MCF 10A (cell line): ENCODE results near the gene PKD2. TPM values are rescaled to one million over a fixed set of nuclear protein-coding genes. Genes with fewer than 3 reads are reported as not detected.
A peak's percentile ranks its signal among the peaks of the same experiment; 100 is the strongest.

Experiments
- BruUV-seq: library from RNA; stranded (reverse); fragments of 400-500 nt; replicated peaks from 2 replicates; lab custom pipeline; 2021; lab: Mats Ljungman, UMichigan
- CTCF ChIA-PET: fragments of 300-600 bp; sonication (Branson Sonifier 250); formaldehyde crosslinking; extraction: SDS; loops from one replicate; lab custom pipeline; 2021; ENCODE audit warnings: antibody characterized with exemption, inconsistent platforms; lab: Yijun Ruan, JAX
- POLR2A ChIA-PET: fragments of 300-600, 350-650 bp; sonication (Branson Sonifier 250); formaldehyde crosslinking; extraction: SDS; loops from one replicate; lab custom pipeline; 2020; ENCODE audit warnings: antibody characterized with exemption, inconsistent platforms; lab: Yijun Ruan, JAX
- DNase-seq: peaks from one replicate; pipeline ENCODE4 v3.0.0-alpha.2; 2018; ENCODE audit not compliant: unreplicated experiment
- H3K27ac Mint-ChIP-seq: one replicate; pipeline ENCODE4 v1.8.0; 2022; ENCODE audit warnings: mild to moderate bottlenecking, low read depth, mixed read lengths; ENCODE audit not compliant: unreplicated experiment
- H3K27me3 Mint-ChIP-seq: one replicate; pipeline ENCODE4 v1.8.0; 2022; ENCODE audit warnings: mixed read lengths; ENCODE audit not compliant: insufficient read depth, unreplicated experiment
- H3K36me3 Mint-ChIP-seq: one replicate; pipeline ENCODE4 v1.8.0; 2022; ENCODE audit warnings: mild to moderate bottlenecking, moderate library complexity, mixed read lengths; ENCODE audit not compliant: insufficient read depth, unreplicated experiment
- H3K4me1 Mint-ChIP-seq: one replicate; pipeline ENCODE4 v1.8.0; 2022; ENCODE audit warnings: mixed read lengths; ENCODE audit not compliant: insufficient read depth, unreplicated experiment
- H3K4me3 Mint-ChIP-seq: one replicate; pipeline ENCODE4 v1.8.0; 2022; ENCODE audit warnings: mild to moderate bottlenecking, moderate library complexity, mixed read lengths; ENCODE audit not compliant: unreplicated experiment
- H3K9me3 Mint-ChIP-seq: one replicate; pipeline ENCODE4 v1.8.0; 2022; ENCODE audit warnings: mixed read lengths; ENCODE audit not compliant: unreplicated experiment
- CTCF ChIP-seq: fragments of 200-600 bp; IDR thresholded peaks from one replicate; pipeline ENCODE4 v1.8.0; 2022; ENCODE audit warnings: antibody characterized with exemption, mild to moderate bottlenecking; ENCODE audit not compliant: unreplicated experiment
- intact Hi-C: fragments of 100-400 bp; cut with micrococcal nuclease; formaldehyde crosslinking; loops from 2 replicates; pipeline ENCODE4 v1.14.1; 2022
- total RNA-seq: library from RNA; stranded (reverse); gene quantifications from 2 replicates; pipeline ENCODE4 v1.2.3, GENCODE V29; 2022

Gene PKD2
- total RNA-seq, 1 experiment from 2014 or later, result 29.5 TPM

- TF ChIP-seq CTCF, result no peak
- CTCF ChIA-PET, result interaction anchor here (0.8 to 1.6 kb wide), 3 partner anchors 9 to 168 kb away, joined by 3 to 6 read pairs (median 4); no protein-coding TSS in a partner anchor
- Mint-ChIP-seq H3K4me3 (no peak overlapping the region), H3K27ac (no peak overlapping the region), H3K27me3 (no peaks in the 10 kb centered on the region), H3K36me3 (peaks cover 42% of the 10 kb centered on the region), H3K4me1 (no peaks in the 10 kb centered on the region), H3K9me3 (no peaks in the 10 kb centered on the region)
- BruUV-seq, result no TSS peak
- no peak for DNase-seq
- intact Hi-C loops, result no loop called here
- POLR2A ChIA-PET, result interaction anchor here (1.9 kb wide), 1 partner anchor 11 kb away, joined by 11 read pairs; no protein-coding TSS in a partner anchor
Measured at GRCh38 chr4:88043586-88044340, 36.3 kb downstream of the PKD2 start.

- Mint-ChIP-seq H3K27me3 (no peaks in the 10 kb centered on the region), H3K27ac (no peak overlapping the region), H3K9me3 (no peaks in the 10 kb centered on the region), H3K4me1 (no peaks in the 10 kb centered on the region), H3K36me3 (peaks cover 44% of the 10 kb centered on the region), H3K4me3 (no peak overlapping the region)
- ChIA-PET POLR2A (interaction anchor here (0.6 kb wide), 1 partner anchor 31 kb away, joined by 3 read pairs; no protein-coding TSS in a partner anchor), CTCF (interaction anchor here (0.6 kb wide), 2 partner anchors 10 to 91 kb away, joined by 3 read pairs; no protein-coding TSS in a partner anchor)
- TF ChIP-seq CTCF, result no peak
- DNase-seq, result no peak
- intact Hi-C loops, result no loop called here
- BruUV-seq, result no TSS peak
Measured at GRCh38 chr4:88045021-88045420, 37.6 kb downstream of the PKD2 start.

DNA sequence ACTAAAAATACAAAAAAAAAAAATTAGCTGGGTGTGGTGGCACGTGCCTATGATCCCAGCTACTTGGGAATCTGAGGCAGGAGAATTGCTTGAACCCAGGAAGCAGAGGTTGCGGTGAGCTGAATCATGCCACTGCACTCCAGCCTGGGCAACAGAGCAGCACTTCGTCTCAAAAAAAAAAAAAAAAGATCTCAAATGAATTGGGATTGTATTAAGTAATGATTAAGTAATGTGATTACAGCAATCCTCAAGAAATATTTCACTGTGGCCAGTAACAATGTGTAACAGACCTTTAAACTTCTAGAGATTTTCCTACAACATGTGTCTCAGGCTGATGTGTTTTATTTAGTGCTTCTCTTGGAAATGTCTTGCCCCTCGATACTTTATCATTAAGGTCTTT, 46.8 kb downstream of the PKD2 start:
- Mint-ChIP-seq H3K4me1 (no peaks in the 10 kb centered on the region), H3K27me3 (no peaks in the 10 kb centered on the region), H3K9me3 (no peaks in the 10 kb centered on the region), H3K36me3 (peaks cover 66% of the 10 kb centered on the region), H3K27ac (no peak overlapping the region), H3K4me3 (no peak overlapping the region)
- BruUV-seq, result no TSS peak
- CTCF ChIA-PET, result interaction anchor here (0.6 to 2.1 kb wide), 13 partner anchors 8 to 308 kb away, joined by 3 to 22 read pairs (median 4); no protein-coding TSS in a partner anchor
- POLR2A ChIA-PET, result no interaction called here
- no peak for TF ChIP-seq CTCF
- intact Hi-C loops, result no loop called here
- DNase-seq, result no peak

- peak; percentile 40 for DNase-seq
- H3K27ac Mint-ChIP-seq, result no peak overlapping the region
- peak; percentile 31 for TF ChIP-seq CTCF
- H3K4me1 Mint-ChIP-seq, result no peaks in the 10 kb centered on the region
- BruUV-seq, result no TSS peak
- H3K4me3 Mint-ChIP-seq, result no peak overlapping the region
- ChIA-PET POLR2A (interaction anchor here (0.6 kb wide), 1 partner anchor 159 kb away, joined by 4 read pairs; no protein-coding TSS in a partner anchor), CTCF (interaction anchor here (0.6 to 2.1 kb wide), 14 partner anchors 9 to 307 kb away, joined by 3 to 22 read pairs (median 3); no protein-coding TSS in a partner anchor)
- peaks cover 69% of the 10 kb centered on the region for H3K36me3 Mint-ChIP-seq
- intact Hi-C loops, result loop anchor here (1.0 kb wide), 1 partner anchor 157 kb away; no protein-coding TSS in a partner anchor
- no peaks in the 10 kb centered on the region for H3K27me3 Mint-ChIP-seq
- no peaks in the 10 kb centered on the region for H3K9me3 Mint-ChIP-seq
Measured at GRCh38 chr4:88054901-88055300, 47.5 kb downstream of the PKD2 start.
